ENCODE data around the gene VPS37C. TPM values are rescaled to one million over a fixed set of nuclear protein-coding genes. Genes with fewer than 3 reads are reported as not detected.
A peak's percentile ranks its signal among the peaks of the same experiment; 100 is the strongest.

The VPS37C gene
- total and polyA plus RNA-seq, 10 of the 15 experiments (the other 5 are each of a cell fraction or from before 2014, with no cell fraction given), result 0.39 to 16.5 (median 7.8) TPM

- Histone ChIP-seq H3K4me1 (ENCODE audit: control insufficient read depth, insufficient read depth, low read length) (peaks cover 9% of the 10 kb centered on the region), H3K4me2 (ENCODE audit: control insufficient read depth, insufficient read depth) (no peak overlapping the region), H3K27ac (ENCODE audit: control insufficient read depth, insufficient read depth) (no peak overlapping the region), H3K9me3 (replicated peaks; ENCODE audit: control insufficient read depth, insufficient read depth, low read length) (no peaks in the 10 kb centered on the region), H2AFZ (ENCODE audit: control insufficient read depth, low read depth, low read length) (peak overlapping the region; percentile 46), H4K20me1 (ENCODE audit: control insufficient read depth, insufficient read depth) (no peaks in the 10 kb centered on the region), H3K36me3 (ENCODE audit: control insufficient read depth in 2 of 2, insufficient read depth in 2 of 2, low read length in 1 of 2) (no peaks in the 10 kb centered on the region), H3K4me3 (no peak overlapping the region), H3K79me2 (ENCODE audit: control insufficient read depth, insufficient read depth, low read length) (no peaks in the 10 kb centered on the region), H3K27me3 (replicated peaks in 1 of 2; ENCODE audit: control insufficient read depth in 2 of 2, insufficient read depth in 2 of 2, low read length in 1 of 2) (no peaks in the 10 kb centered on the region), H3K9ac (ENCODE audit: control insufficient read depth, insufficient read depth, low read length) (no peak overlapping the region)
- POLR2A ChIA-PET, result no interaction called here
- FAIRE-seq, result no peak
- 44% methylated on average over 11 of the region's 11 CpGs for WGBS (ENCODE audit: insufficient coverage, insufficient replicate concordance, low lambda C conversion rate, missing lambda C conversion rate)
- no peak for DNase-seq (ENCODE audit: low read depth, low spot score)
- intact Hi-C loops (cut with micrococcal nuclease; ENCODE audit: unreplicated experiment), result no loop called here
- no TSS peak for BruUV-seq (replicated peaks)
- in situ Hi-C loops (cut with MboI), result no loop called here
- CTCF ChIA-PET, result interaction anchor here (1.5 to 3.8 kb wide), 3 partner anchors 17 to 142 kb away, joined by 3 to 20 read pairs (median 9); no protein-coding TSS in a partner anchor
- SMC1A ChIA-PET (ENCODE audit: uncharacterized antibody, unreplicated experiment), result interaction anchor here (0.8 to 3.0 kb wide), 5 partner anchors 30 to 115 kb away, joined by 3 to 10 read pairs (median 3); no protein-coding TSS in a partner anchor
- no peak for TF ChIP-seq RBBP5 (conservative IDR thresholded peaks at IDR 0.05)
- no peak for TF ChIP-seq NFYA (IDR thresholded peaks at IDR 0.05; ENCODE audit: borderline replicate concordance, low read depth, low read length)
- TF ChIP-seq CREB1 (IDR thresholded peaks at IDR 0.05; ENCODE audit: low read depth), result no peak
- no peak for TF ChIP-seq PAX8 (IDR thresholded peaks at IDR 0.05)
- no peak for TF ChIP-seq ESRRA (IDR thresholded peaks at IDR 0.05; ENCODE audit: low read length)
- TF ChIP-seq RAD51 (IDR thresholded peaks at IDR 0.05), result no peak
- no peak for TF ChIP-seq ASH2L (IDR thresholded peaks at IDR 0.05; ENCODE audit: borderline replicate concordance, low read depth)
- ATAC-seq, result peak; percentile 57
- RAD21 ChIA-PET (ENCODE audit: unreplicated experiment), result no interaction called here
Observed at GRCh38 chr11:61111786-61112517, 49.3 kb downstream of the VPS37C start.

GRCh38 chr11:61111050-61111435, 50.2 kb downstream of the VPS37C start:
- Histone ChIP-seq H3K36me3 (ENCODE audit: control insufficient read depth in 2 of 2, insufficient read depth in 2 of 2, low read length in 1 of 2) (no peaks in the 10 kb centered on the region), H3K4me3 (no peak overlapping the region), H3K4me2 (ENCODE audit: control insufficient read depth, insufficient read depth) (no peak overlapping the region), H3K27me3 (replicated peaks in 1 of 2; ENCODE audit: control insufficient read depth in 2 of 2, insufficient read depth in 2 of 2, low read length in 1 of 2) (no peaks in the 10 kb centered on the region), H4K20me1 (ENCODE audit: control insufficient read depth, insufficient read depth) (no peaks in the 10 kb centered on the region), H3K9me3 (replicated peaks; ENCODE audit: control insufficient read depth, insufficient read depth, low read length) (no peaks in the 10 kb centered on the region), H3K4me1 (ENCODE audit: control insufficient read depth, insufficient read depth, low read length) (peaks cover 9% of the 10 kb centered on the region), H2AFZ (ENCODE audit: control insufficient read depth, low read depth, low read length) (no peak overlapping the region), H3K9ac (ENCODE audit: control insufficient read depth, insufficient read depth, low read length) (no peak overlapping the region), H3K79me2 (ENCODE audit: control insufficient read depth, insufficient read depth, low read length) (no peaks in the 10 kb centered on the region), H3K27ac (ENCODE audit: control insufficient read depth, insufficient read depth) (no peak overlapping the region)
- CTCF ChIA-PET, result interaction anchor here (1.7 kb wide), 1 partner anchor 18 kb away, joined by 9 read pairs; no protein-coding TSS in a partner anchor
- intact Hi-C loops (cut with micrococcal nuclease; ENCODE audit: unreplicated experiment) (no loop called here), in situ Hi-C loops (cut with MboI) (no loop called here)
- no TSS peak for BruUV-seq (replicated peaks)
- RAD21 ChIA-PET (ENCODE audit: unreplicated experiment), result interaction anchor here (1.8 kb wide), 1 partner anchor 11 kb away, joined by 4 read pairs; no protein-coding TSS in a partner anchor
- SMC1A ChIA-PET (ENCODE audit: uncharacterized antibody, unreplicated experiment), result interaction anchor here (0.9 to 1.7 kb wide), 3 partner anchors 50 to 141 kb away, joined by 3 to 4 read pairs (median 3); no protein-coding TSS in a partner anchor
- ATAC-seq (no peak), FAIRE-seq (no peak), DNase-seq (ENCODE audit: low read depth, low spot score) (no peak)
- WGBS (ENCODE audit: insufficient coverage, insufficient replicate concordance, low lambda C conversion rate, missing lambda C conversion rate), result 80% methylated on average over 6 of the region's 6 CpGs
- POLR2A ChIA-PET, result no interaction called here
- TF ChIP-seq ZBTB33 (IDR thresholded peaks at IDR 0.05) (no peak), EED (IDR thresholded peaks at IDR 0.05; ENCODE audit: low read depth) (no peak), USF2 (IDR thresholded peaks at IDR 0.05; ENCODE audit: borderline replicate concordance, low read depth, low read length) (no peak), IRF3 (IDR thresholded peaks at IDR 0.05) (no peak), BHLHE40 (IDR thresholded peaks at IDR 0.05; ENCODE audit: borderline replicate concordance in 1 of 2, low read depth in 2 of 2, low read length in 1 of 2) (no peak), STAT1 (conservative IDR thresholded peaks at IDR 0.05) (no peak), KAT2A (conservative IDR thresholded peaks at IDR 0.05; ENCODE audit: control insufficient read depth, low read depth, low read length) (no peak)

Data from GM12878 (cell line).